Endometrial microvascular endothelial cells (primary cell): ENCODE results near the gene STX17. TPM values are rescaled to one million over a fixed set of nuclear protein-coding genes. Genes with fewer than 3 reads are reported as not detected.

ENCODE experiments used
- in situ Hi-C: cut with HindIII; loops from 2 replicates; pipeline ENCODE4 v1.10.0; 2017; ENCODE audit warnings: low sequenced_read_pairs, low pct_unique_long_range_greater_than_20kb; ENCODE audit errors: inconsistent ontology term
- total RNA-seq: library from RNA; depleted of rRNA; stranded (reverse); fragments of >200 nt; gene quantifications from one replicate; pipeline ENCODE4 v1.2.3, GENCODE V29; 2015; ENCODE audit errors: inconsistent ontology term

The STX17 gene
- total RNA-seq, 1 donor from 2014 or later: 12.3 TPM

DNA sequence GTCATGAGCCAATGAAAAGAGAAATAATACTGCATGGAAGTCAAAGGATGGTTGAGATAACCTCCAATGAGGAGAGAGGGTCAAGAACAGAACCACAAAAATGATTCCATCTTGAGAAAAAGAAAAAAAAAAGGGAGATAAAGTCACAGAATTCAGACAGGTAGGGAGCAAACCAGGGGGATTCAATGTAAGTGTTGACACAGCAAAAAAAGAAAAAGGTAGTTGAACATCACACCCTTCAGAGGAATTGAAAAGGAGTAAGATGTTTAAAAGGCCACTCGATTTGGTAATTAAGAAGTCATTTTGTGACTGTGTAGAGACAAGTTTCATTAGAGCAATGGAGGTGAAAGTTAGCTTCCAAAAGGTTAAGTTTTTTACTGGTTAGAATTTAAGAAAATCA, 113.1 kb downstream of the STX17 start:
- in situ Hi-C loops: no loop called here

Other genes with a start within 250 kb of the STX17 start
- gene NR4A3, start 84.8 kb upstream of the STX17 start, total RNA-seq: not detected
- 16.6 TPM for gene ERP44, start 192.3 kb downstream of the STX17 start, total RNA-seq
- gene INVS, start 192.6 kb downstream of the STX17 start, total RNA-seq: 11.1 TPM